NCI-H2196 (cell line): Measurements from ENCODE around the gene CYB561A3.
A peak's percentile ranks its signal among the peaks of the same experiment; 100 is the strongest.
"Not testable (repeated sequence)": the region's sequence is repeated elsewhere in the genome, so short reads cannot be mapped to it uniquely, and the experiment has no call there.

ENCODE experiments used
- DNase-seq: peaks from one replicate; lab custom pipeline; 2025; ENCODE audit not compliant: unreplicated experiment; lab: John Stamatoyannopoulos, UW

Gene CYB561A3, protein sequence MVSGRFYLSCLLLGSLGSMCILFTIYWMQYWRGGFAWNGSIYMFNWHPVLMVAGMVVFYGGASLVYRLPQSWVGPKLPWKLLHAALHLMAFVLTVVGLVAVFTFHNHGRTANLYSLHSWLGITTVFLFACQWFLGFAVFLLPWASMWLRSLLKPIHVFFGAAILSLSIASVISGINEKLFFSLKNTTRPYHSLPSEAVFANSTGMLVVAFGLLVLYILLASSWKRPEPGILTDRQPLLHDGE

DNA sequence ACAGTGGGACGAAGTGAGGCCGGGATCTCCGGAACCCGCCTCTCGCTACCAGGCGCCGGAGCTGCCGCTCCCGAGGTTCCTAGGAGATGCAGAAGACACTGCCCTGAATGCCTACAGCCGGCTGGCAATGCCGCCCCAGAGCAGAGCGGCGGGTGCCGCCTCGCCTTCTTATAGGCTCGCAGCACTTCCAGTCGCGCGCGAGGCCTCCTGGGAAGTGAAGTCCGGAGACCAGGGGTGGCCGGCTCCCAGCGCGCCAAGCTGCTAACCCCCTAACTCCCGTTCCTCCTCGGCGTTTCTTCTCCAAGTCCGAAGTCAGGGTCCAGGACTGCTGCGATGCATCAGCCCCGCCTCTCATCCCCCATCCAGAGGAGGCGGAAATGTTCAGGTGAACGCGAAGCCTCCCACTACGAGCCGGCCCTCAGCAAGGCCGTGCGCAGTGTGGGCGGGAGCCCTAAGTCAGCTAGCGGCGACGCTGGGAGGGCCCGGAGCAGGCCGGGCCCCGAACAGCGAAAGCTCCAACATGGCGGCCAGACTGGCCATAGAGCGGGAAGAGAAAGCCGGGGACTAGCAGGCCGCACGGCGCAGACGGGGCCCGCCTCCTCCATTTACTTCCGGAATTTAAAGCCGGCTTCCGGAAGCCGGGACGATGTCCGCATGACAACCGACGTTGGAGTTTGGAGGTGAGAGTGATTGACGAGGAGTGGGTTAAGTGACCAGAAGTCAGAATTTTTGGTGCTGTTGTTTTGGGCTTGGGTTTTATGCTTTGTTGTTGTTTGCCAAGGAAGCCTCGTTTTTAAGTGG lies at the start of gene CYB561A3, which contains the start of gene TMEM138:
TSS of gene CYB561A3 (minus strand) at position 142 of the 801 bp plus-strand sequence. CDS start 5,169 bp downstream, outside the sequence.
TSS of gene TMEM138 (plus strand) at position 634 of the 801 bp plus-strand sequence. CDS start 2,017 bp downstream, outside the sequence.
- DNase-seq, result peak; percentile 94

DNA sequence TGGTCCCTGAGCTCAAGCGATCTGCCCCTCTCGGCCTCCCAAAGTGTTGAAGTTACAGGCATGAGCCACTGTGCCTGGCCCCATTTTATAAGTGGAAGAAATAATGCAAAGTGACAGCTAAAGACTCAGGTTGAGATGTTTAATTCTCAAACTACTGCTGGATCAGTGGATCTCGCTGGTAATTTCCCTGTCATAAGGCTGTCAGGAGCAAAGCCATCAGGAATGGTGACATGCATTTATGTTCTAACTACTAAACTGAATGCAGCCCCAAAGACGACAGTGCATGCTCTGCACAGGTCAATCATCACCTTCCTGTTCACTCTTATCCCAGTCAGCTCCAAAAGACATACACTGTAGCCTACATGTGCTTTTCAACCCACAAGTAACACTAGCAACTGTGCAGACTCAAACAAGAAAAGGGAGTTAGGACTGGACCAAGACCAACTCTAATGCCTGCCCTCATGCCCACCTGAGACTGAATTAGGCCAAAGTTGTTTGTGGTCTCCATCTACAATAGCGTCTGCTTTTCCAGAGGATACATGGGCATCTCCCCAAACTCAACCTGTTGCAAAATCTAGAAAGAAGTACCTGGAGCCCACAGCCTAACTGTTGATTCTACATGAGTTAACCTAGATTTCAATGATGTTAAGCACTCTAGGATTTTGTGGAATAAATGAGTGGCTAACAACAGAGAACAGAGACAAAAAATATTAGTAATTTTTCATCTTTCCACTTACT lies 45.5 kb upstream of the CYB561A3 start:
- no peak for DNase-seq

DNA sequence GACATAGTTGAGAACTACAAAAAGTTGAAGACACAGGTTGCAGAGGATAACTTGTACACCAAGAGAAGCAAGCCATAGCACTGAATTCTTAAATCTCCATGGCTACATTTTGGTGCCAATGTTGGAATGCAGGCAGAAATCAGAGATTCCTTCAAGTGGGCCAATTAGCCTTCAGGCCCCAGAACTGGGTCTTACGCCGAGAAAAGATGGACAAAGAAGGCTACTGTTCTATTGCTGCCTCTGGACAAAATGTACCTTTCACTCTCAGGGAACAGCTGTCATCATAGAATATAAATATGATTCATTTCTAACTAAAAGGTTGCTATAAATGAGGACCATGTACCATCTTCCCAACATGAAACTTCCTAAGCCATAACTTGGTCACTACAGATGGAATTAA lies 44.4 kb upstream of the CYB561A3 start:
- DNase-seq, result no peak

DNA sequence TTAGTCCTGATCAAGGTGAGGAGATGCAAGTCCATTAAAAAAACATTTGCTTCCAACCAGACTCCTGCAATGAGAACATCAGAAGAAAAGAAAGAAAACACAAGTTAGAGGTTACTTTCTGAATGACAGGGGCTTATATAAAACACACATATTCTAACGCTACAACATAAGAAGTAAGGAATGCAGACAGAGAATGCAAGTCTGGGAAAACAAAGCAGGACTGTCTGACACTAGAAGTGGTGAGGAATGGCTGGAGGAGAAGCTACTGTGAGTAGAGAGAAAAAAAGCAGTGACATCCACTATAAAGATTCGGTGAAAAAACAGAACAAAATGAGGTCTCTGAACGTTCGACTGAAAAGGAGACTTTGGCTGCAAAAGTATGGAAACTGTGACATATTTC lies 43.0 kb upstream of the CYB561A3 start:
- no peak for DNase-seq

DNA sequence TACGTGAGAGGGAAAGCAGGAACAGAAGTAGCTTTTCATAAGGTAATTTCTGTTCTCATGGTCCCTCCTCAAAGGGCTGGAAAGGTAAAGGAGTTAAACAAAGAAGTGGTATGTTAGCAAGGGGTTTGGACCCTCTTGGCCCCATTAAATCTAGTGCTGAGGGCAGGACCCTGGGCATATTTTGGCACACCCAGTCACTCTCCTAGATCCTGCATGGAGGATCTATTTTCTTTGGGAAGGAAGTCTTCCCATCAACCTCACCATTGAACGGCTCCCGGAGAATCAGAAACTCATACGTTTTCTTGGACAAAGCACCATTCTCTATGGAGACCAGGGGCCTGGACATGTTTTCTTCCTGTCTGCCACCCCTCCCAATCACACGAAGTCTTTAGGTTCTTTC lies 42.4 kb upstream of the CYB561A3 start:
- no peak for DNase-seq

DNA sequence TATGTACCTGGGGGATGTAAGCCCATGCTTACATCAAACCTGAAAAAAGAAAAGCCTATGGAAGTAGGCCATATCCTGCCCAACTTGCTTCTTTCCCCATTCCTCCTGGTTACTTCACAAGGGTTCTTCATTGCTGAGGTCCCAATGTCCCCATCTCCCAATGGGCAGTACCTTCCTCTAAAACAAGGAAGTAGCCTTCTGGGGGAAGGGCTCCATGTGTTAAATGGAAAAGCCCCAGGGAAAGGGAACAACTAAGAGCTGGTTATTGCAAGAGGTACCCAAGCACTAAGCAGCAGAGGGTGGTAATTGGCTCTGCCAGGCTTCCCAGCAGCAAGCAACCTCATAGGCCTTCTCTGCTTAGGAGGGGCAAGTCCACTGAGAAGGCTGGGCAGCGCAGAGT lies 42.0 kb upstream of the CYB561A3 start:
- DNase-seq, result no peak

DNA sequence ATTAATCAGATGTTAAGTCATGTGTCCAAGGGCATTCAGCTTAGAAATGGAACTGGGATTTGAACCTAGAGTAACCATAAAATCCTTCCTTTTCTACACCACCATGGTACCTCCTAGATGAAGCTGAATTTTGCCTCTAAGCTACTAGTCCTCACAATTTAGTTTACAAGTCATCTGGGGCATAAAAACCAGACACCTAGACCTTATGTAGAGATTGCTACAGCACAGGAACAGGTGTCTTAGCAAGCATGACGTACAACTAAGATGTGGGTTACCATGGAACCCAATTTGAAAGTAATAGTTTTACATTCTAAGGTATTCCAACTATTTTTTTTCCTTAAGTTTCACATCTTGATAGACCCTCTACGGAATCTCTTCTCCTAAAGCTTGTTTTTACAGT lies 39.9 kb upstream of the CYB561A3 start:
- no peak for DNase-seq

DNA sequence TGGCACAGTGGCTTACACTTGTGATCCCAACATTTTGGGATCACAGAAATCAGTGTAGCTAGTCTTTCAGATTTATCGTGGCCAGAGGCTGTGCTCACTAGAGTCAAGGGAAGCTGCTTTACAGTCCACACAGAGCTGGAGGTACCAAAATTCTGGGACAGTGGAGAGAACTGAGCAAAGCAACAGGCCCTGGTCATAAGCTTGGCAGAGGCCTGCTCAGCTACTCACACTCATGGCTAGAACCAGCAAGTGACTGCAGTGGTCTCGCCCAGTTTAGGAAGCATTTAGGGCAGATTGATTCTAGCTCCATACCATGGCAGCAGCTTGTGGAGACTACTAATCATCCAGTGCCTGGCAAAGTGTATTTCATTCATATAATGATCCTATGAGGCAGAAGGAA lies 39.5 kb upstream of the CYB561A3 start:
- DNase-seq, result no peak

DNA sequence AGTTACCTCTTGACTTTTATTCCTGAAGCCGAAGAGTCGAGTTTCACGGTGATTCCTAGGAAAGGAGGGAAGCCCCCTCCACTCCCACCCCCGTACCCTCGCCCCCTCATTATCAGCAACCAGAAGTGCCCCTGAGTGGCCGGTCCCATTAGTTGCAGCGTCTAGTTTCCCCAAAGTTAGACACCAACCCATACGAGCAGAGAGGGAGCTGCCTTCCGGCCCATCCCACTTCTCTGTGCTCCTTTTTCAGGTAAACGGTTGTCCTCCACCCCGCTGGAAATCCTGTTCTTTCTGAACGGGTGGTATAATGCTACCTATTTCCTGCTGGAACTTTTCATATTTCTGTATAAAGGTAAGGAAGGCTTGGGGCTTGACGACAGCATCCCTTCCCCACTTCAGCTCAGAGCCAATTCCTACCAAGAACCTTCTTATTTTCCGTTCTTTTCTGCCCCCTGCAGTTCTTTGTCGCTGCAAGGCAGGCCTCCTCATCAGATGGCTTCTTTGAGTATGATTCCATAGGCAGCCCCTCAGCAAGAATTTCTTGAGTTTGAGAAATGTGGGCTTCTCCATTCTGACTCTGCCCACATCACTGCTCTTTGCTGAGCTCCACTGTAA lies 31.4 kb upstream of the CYB561A3 start:
- no peak for DNase-seq

DNA sequence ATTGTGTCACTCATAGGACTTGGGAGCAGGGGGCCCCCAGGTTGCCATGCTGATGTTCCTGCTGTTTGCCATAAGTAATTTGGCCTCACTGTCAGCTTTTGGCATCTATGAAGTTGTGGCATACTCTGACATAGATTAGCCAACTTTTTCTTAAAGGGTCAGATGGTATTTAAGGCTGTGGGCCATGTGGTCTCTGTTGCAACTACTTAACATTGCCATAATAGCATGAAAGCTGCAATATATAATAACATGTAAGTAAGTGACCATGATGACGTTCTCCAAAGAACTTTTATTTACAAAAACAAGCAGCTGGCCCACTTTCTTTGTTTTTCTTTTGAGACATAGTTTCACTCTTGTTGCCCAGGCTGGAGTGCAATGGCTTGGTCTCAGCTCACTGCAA lies 28.5 kb upstream of the CYB561A3 start:
- no peak for DNase-seq

DNA sequence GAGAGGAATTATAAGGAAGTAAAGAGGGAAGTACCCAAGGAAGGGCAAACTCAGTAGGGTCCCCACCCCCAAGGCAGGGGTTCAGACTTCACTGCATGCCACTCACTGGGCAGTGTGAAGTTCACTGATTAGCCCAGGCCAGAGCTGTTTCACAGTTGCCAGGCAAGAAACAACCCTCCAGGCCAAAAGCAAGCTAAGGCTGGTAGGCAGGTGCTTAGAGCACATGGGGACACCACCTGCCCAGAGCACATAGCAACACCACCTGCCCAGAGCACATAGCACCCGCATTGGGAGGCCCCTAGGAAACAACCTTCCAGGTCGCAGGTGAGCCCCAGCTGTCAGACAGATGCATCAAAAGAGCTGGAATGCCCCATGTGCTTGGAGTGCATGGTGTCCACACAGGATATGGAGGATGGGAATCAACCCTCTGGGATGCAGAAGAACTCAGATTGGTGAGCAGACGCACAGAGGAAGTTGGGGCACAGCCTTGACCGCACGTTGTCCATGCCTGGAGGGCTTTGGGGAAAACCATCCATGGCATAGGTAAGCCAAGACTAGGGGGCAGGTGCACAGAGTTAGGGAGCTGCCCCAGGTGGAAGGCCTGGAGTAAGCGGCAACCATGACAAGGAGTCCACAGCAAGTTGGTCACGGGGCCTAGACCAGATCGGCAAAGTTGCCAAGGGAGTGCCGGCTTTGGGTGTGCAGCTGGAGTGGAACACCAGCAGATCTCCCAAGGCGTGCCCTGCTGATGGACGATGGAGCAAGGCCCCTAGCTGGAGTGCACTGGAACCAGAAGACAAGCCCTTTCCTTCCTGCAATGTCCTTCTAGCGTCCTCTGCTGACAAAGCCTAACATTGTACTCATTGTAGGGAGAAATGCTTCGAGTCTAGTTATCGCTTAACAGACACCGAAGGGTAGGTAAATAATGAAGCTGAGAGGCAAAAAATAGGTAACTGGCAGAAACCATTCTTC lies 22.9 kb upstream of the CYB561A3 start:
- peak; percentile 36 for DNase-seq

DNA sequence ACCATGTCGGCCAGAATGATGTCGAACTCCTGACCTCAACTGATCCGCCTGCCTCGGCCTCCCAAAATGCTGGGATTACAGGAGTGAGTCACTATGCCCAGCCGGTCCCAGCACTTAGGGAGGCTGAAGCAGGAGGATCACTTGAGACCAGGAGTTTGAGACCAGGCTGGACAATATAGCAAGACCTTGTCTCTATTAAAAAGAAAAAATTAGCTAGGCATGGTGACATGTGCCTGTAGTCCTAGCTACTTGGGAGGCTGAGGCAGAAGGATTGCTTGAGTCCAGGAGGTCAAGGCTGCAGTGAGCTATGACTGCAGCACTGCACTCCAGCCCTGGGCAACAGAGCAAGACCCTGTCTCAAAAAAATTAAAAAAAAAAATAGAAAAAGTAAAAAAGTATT lies 22.2 kb upstream of the CYB561A3 start:
- DNase-seq, result not testable (repeated sequence)

DNA sequence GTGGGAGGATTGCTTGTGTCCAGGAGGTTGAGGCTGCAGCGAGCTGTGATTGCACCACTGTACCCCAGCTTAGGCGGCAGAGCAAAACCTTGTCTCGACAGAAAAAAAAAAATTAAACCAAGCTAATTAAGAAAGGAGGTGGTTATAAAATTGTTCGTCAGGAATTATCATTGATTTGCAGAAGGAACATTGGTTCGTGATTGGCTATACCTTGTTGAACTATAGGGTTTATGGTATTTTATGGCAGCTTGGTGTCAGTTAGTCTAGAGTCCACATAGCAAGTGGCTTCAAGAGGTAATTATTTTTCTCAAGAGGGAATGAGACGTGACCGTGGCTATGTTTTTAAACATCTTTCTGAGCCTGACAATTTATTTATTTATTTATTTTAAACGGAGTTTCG lies 19.2 kb upstream of the CYB561A3 start:
- no peak for DNase-seq

DNA sequence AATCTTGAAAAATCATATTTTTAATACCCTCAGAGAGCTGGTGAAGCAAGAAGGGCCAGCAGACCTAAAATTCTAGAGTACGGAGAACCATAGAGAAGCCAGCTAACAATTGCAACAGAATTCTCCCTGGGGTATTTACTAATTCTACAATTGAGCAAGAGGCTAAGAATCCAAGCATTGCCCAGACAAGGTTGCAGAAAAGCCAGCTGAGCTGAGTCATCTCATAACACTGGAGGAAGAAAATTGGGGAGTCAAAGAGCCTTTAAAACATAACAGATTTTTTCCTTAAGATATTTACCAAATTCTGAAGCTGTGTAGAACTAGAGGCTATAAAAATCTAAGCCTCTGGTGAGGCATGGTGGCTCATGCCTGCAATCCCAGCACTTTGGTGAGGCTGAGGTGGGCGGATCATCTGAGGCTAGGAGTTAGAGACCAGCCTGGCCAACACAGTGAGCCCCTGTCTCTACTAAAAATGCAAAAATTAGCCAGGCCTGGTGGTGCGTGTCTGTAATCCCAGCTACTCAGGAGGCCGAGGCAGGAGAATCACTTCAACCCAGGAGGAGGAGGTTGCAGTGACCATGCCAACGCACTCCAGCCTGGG lies 17.1 kb upstream of the CYB561A3 start:
- no peak for DNase-seq

DNA sequence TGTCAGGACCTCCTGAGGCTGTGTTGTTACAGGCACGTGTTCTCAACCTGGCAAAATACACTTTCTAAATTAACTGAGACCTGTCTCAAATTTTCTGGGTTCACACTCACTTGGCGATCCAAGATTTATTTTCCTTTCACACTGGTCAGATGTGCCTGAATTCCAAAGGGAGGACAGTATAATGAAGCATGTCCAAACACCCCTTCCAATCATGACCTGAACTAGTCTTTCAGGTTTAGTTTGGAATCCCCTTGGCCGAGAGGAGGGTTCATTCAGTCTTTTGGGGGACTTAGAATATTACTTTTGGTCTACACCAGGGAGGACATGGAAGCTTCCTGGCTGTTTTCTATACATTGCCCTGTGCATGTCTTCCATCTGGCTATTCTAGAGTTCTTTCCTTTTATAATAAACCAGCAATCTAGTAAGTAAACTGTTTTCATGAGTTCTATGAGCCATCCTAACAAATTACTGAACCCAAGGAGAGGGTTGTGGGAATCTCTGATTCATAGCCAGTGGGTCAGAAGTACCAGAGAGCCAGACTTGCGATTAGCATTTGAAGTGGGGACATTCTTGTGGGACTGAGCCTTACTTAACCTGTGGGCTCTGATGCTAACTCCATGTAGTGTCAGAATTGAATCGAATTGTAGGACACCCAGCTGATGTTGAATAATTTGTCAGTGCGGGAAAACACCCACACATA lies 15.9 kb upstream of the CYB561A3 start:
- no peak for DNase-seq

DNA sequence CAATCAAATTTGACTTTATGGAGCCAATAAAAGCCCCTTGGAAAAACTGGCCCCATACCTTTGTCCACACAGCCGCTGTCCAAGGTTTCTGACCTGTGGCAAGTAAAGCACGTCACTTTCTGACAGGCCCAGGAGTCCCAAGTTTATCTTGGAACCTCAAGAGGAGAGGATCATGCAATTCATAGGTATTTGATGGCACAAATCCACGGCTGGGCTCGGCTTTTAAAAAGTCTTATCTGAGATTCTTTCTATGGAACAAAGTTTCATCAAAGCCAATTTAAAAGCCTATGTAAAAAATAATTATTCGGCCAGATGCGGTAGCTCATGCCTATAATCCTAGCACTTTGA lies 14.1 kb upstream of the CYB561A3 start:
- DNase-seq, result no peak

DNA sequence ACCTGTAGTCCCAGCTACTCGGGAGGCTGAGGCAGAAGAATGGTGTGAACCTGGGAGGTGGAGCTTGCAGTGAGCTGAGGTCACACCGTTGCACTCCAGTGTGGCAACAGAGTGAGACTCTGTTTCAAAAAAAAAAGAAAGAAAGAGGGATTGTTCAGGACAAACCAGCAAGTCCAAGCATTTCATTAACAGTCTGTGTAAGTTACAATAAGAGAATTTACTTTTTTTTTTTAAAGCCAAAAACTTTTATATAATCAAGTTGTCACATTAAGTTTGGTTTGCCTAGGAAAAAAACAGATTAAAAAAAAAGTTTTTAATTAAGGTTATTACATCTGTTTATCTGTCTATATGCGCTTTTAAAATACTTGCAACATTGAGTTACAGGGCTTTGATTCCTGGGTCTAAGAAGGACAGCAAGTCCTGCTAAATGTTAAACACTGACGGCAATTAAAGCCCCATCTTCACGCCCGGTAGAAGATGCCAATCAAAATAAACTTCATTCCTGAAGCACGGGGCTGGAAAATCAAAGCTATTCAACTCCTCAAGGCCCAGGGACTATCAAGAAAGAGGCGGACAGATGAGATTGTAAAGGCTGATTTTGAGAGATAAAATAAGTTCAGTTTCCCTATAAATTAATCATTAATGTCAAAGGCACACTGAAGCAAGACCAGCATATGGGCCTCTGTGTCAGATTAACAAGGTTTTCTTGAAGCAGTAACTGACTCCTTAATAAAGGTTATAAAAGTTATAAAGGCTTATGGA lies 11.2 kb upstream of the CYB561A3 start:
- no peak for DNase-seq

DNA sequence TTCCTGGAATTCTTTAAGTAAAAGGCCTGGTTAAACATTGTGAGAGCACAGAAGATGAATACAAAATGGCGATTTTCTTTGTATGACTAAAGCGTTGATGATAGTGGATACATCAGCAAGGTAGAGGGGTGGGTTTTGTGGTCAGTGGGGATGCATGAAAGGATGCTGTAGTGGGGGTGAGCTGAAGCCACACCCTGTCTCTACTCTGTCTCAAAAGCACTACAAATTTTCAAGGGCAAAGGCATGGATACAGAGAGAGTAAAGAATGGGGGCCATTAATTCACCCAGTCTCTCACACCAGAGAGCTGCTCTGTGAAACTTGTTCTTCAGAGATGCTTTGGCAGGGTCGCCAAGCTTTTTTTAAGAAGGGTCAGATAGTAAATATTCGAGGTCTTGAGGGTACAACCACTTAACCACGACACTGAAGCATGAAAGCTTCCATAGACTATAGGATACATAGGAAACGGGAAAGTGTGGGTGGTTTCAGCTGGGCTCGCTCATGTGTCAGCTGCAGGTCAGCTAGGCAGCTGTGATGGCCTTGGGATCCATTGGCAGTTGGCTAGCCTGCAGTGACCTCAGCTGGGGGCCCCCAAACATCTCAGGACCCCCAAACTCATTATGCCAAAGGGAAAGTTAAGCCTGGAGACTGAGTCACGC lies 8.8 kb upstream of the CYB561A3 start:
- no peak for DNase-seq
